CD8-positive, alpha-beta memory T cell (primary cell): Measurements from ENCODE around the gene PLA2G4D. TPM values are rescaled to one million over a fixed set of nuclear protein-coding genes. Genes with fewer than 3 reads are reported as not detected.

Experiments used
- CTCF ChIA-PET: fragments of 350-600 bp; sonication (Branson Sonifier 250); formaldehyde crosslinking; loops from one replicate; lab custom pipeline; 2021; ENCODE audit warnings: antibody characterized with exemption; lab: Charles Lee
- POLR2A ChIA-PET: fragments of 350-600 bp; sonication (Branson Sonifier 250); formaldehyde crosslinking; loops from one replicate; lab custom pipeline; 2021; ENCODE audit warnings: antibody characterized with exemption; lab: Charles Lee
- DNase-seq, 5 donors: peaks; one replicate each; pipeline versions ENCODE4 v3.0.0 to v3.0.0-alpha.2; 2020 to 2022; ENCODE audit warnings: mixed read lengths in 1 of 5
- H3K27ac ChIP-seq: one replicate; pipeline ENCODE4 v1.7.0; 2013; ENCODE audit warnings: low read depth, mild to moderate bottlenecking, low read length, moderate library complexity
- H3K27me3 ChIP-seq: 2 replicates; pipeline ENCODE4 v1.7.0; 2013; ENCODE audit warnings: low read length, mild to moderate bottlenecking; ENCODE audit not compliant: insufficient read depth, poor library complexity, severe bottlenecking
- H3K36me3 ChIP-seq: 2 replicates; pipeline ENCODE4 v1.7.0; 2013; ENCODE audit warnings: mild to moderate bottlenecking, low read length, moderate library complexity; ENCODE audit not compliant: insufficient read depth
- H3K4me1 ChIP-seq: 2 replicates; pipeline ENCODE4 v1.7.0; 2013; ENCODE audit warnings: mild to moderate bottlenecking, low read length, moderate library complexity; ENCODE audit not compliant: insufficient read depth
- H3K4me3 ChIP-seq: 2 replicates; pipeline ENCODE4 v1.7.0; 2013; ENCODE audit warnings: mild to moderate bottlenecking, low read length
- H3K9me3 ChIP-seq: 2 replicates; pipeline ENCODE4 v1.7.0; 2013; ENCODE audit warnings: mild to moderate bottlenecking, low read length
- H3K27ac Mint-ChIP-seq, 8 donors: one replicate each; pipeline ENCODE4 v1.8.0; 2020 to 2021; ENCODE audit warnings: mixed read lengths in 8 of 8, mild to moderate bottlenecking in 6 of 8, inconsistent platforms in 3 of 8, moderate library complexity in 3 of 8
- H3K27me3 Mint-ChIP-seq, 2 donors: one replicate each; pipeline ENCODE4 v1.8.0; 2020 to 2021; ENCODE audit warnings: mixed read lengths in 2 of 2, mild to moderate bottlenecking in 1 of 2, moderate library complexity in 1 of 2
- H3K36me3 Mint-ChIP-seq, 3 donors: one replicate each; pipeline ENCODE4 v1.8.0; 2020 to 2021; ENCODE audit warnings: mixed read lengths in 3 of 3, inconsistent platforms in 1 of 3, mild to moderate bottlenecking in 1 of 3
- H3K4me1 Mint-ChIP-seq, 3 donors: one replicate each; pipeline ENCODE4 v1.8.0; 2020 to 2021; ENCODE audit warnings: mixed read lengths in 3 of 3, inconsistent platforms in 1 of 3, mild to moderate bottlenecking in 1 of 3
- H3K4me3 Mint-ChIP-seq, 7 donors: one replicate each; pipeline ENCODE4 v1.8.0; 2020 to 2021; ENCODE audit warnings: mixed read lengths in 7 of 7, mild to moderate bottlenecking in 6 of 7, moderate library complexity in 4 of 7, inconsistent platforms in 2 of 7
- H3K9me3 Mint-ChIP-seq, 5 donors: one replicate each; pipeline ENCODE4 v1.8.0; 2020 to 2022; ENCODE audit warnings: mixed read lengths in 5 of 5, mild to moderate bottlenecking in 3 of 5, moderate library complexity in 2 of 5, inconsistent platforms in 1 of 5
- polyA plus RNA-seq: library from polyadenylated mRNA; unstranded; fragments of 300-500 nt; fragmentation: Illumina TruSeq; gene quantifications from one replicate; pipeline ENCODE4 v1.2.3, GENCODE V29; 2021
- total RNA-seq, 2 experiments: library from RNA; stranded (reverse); gene quantifications; one replicate each; pipeline ENCODE4 v1.2.3, GENCODE V29; 2021

Gene PLA2G4D
- total and polyA plus RNA-seq, 3 experiments from 2014 or later = not detected

DNA sequence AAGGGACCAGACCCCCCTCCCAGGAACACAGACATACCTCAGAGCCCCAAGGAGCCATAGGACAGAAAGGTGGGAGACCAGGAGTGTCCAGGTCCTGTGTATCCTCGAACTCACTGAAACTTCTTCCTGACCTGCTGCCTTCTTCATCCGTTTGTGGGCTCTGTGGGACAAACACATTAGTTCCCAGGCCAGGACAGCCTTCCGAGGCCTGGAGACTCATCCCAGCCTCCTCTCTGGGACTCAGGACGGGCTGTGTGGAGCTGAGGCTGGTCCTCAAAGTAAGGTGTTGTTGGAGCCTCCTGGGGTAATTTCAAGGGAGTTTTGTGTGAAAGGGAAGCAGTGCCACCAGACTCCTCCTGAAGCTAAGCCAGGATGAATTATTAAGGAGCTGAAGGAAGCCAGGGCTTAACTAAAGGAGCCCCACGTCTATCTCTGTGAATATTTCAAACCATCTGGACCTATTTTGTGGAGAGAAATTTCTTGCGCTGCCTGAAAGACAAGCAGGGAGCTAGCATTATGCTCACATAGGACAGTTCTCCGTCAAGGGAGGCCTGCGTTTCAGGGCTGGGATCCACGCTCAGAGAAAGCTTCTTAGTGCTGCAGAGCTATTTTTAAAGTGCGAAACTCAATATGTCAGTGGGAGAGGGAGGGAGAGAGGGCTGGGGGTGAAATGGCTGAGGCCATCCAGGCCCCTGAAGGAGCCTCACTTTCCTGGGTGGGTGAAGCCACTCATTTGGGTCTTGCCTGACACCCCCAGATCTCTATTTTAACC is 43.7 kb downstream of the PLA2G4D start:
- Mint-ChIP-seq H3K27me3 (peaks cover 8 to 46% of the 10 kb centered on the region in 2 donors), H3K4me1 (no peaks in the 10 kb centered on the region), H3K4me3 (no peak overlapping the region), H3K9me3 (no peaks in the 10 kb centered on the region), H3K27ac (no peak overlapping the region), H3K36me3 (no peaks in the 10 kb centered on the region)
- ChIA-PET POLR2A (no interaction called here), CTCF (interaction anchor here (1.4 kb wide), 1 partner anchor 10 kb away, joined by 5 read pairs; no protein-coding TSS in a partner anchor)
- H3K4me3 ChIP-seq = no peak overlapping the region
- H3K4me1 ChIP-seq = no peaks in the 10 kb centered on the region
- no peaks in the 10 kb centered on the region for H3K9me3 ChIP-seq
- H3K36me3 ChIP-seq = no peaks in the 10 kb centered on the region
- no peak for DNase-seq
- no peaks in the 10 kb centered on the region for H3K27me3 ChIP-seq
- no peak overlapping the region for H3K27ac ChIP-seq

DNA sequence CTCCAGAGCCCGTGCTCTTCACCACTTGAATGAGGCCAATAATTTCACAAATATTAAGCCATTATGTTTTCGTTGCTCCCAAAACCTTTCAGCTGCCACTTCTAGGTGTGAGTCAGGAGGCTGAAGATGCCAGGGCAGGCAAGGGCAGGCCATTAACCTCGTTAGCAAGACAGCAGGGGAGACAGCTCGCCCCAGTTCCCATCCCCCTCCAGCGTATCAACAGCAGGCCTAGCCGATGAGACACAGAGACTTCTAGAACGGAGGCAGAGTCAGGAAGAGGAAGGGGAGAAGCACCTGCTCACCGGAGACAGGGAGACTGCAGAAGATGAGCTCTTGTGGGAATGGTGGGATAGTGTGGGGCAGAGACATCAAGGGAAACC is 45.6 kb downstream of the PLA2G4D start:
- Mint-ChIP-seq H3K4me3 (no peak overlapping the region), H3K4me1 (no peaks in the 10 kb centered on the region), H3K27me3 (peaks cover 5 to 32% of the 10 kb centered on the region in 2 donors), H3K9me3 (no peaks in the 10 kb centered on the region), H3K36me3 (no peaks in the 10 kb centered on the region), H3K27ac (no peak overlapping the region)
- DNase-seq = no peak
- H3K27me3 ChIP-seq = no peaks in the 10 kb centered on the region
- H3K4me3 ChIP-seq = no peak overlapping the region
- ChIA-PET CTCF (no interaction called here), POLR2A (no interaction called here)
- H3K4me1 ChIP-seq = no peaks in the 10 kb centered on the region
- H3K36me3 ChIP-seq = no peaks in the 10 kb centered on the region
- H3K27ac ChIP-seq = no peak overlapping the region
- no peaks in the 10 kb centered on the region for H3K9me3 ChIP-seq

DNA sequence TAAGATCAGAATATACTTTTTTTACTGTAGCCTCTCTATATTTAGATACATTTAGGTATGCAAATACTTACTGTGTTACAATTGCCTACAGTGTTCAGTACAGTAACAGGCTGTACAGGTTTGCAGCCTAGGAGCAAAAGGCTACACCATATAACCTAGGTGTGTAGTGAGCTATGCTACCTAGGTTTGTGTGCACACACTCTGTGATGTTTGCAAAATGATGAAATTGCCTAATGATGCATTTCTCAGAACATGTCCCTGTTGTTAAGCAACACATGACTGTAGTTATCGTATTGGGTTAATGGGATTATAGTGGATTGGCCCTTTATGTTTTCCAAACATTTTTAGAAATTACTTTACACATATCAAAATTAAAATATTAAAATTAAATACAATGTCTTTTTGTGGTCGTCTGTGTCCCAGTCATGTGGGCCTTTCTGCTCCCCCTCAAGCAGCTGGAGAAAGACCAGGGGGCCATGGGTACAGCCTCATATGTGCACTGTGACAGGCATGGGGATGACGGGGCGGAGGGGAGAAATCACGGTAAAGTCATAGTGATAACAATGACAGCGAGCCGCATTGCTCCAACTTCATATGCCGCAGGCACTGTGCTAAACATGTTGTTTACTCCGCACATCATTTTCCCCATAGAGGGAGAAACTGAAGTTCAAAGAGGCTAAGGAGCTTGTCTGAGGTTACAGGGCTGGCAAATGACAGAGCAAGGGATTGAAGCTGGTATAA is 46.1 kb downstream of the PLA2G4D start:
- H3K27ac Mint-ChIP-seq = no peak overlapping the region
- H3K9me3 Mint-ChIP-seq = no peaks in the 10 kb centered on the region
- H3K4me1 ChIP-seq = no peaks in the 10 kb centered on the region
- H3K27me3 Mint-ChIP-seq = peaks cover 5 to 32% of the 10 kb centered on the region in 2 donors
- no peak for DNase-seq
- no peak overlapping the region for H3K27ac ChIP-seq
- H3K36me3 ChIP-seq = no peaks in the 10 kb centered on the region
- CTCF ChIA-PET = no interaction called here
- H3K4me1 Mint-ChIP-seq = no peaks in the 10 kb centered on the region
- no peaks in the 10 kb centered on the region for H3K27me3 ChIP-seq
- POLR2A ChIA-PET = no interaction called here
- H3K9me3 ChIP-seq = no peaks in the 10 kb centered on the region
- no peaks in the 10 kb centered on the region for H3K36me3 Mint-ChIP-seq
- H3K4me3 Mint-ChIP-seq = no peak overlapping the region
- no peak overlapping the region for H3K4me3 ChIP-seq

DNA sequence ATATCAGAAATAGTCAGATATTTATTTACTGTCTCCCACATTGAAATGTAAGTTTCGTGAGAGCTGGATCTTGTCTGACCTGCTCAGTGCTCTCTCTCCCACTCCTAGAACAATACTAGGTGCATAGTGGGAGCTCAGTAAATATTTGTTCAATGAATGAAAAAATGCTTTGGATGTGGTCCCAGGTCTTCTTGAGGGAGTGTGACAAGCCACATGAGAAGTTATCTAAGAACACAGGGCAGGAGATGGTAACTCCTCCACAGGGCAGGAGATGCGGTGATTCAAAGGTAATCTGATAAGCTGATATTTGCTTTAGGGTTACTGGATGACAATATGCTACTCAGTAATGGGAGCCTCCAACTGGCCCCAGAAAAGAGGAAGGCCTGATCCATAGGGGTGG is 47.8 kb downstream of the PLA2G4D start:
- ChIA-PET POLR2A (no interaction called here), CTCF (no interaction called here)
- no peak overlapping the region for H3K4me3 Mint-ChIP-seq
- Histone ChIP-seq H3K27me3 (no peaks in the 10 kb centered on the region), H3K27ac (no peak overlapping the region), H3K4me3 (no peak overlapping the region), H3K36me3 (no peaks in the 10 kb centered on the region), H3K4me1 (no peaks in the 10 kb centered on the region), H3K9me3 (no peaks in the 10 kb centered on the region)
- H3K27me3 Mint-ChIP-seq = peaks cover 5 to 32% of the 10 kb centered on the region in 2 donors
- H3K27ac Mint-ChIP-seq = no peak overlapping the region
- H3K9me3 Mint-ChIP-seq = no peaks in the 10 kb centered on the region
- H3K4me1 Mint-ChIP-seq = no peaks in the 10 kb centered on the region
- H3K36me3 Mint-ChIP-seq = no peaks in the 10 kb centered on the region
- DNase-seq = no peak

DNA sequence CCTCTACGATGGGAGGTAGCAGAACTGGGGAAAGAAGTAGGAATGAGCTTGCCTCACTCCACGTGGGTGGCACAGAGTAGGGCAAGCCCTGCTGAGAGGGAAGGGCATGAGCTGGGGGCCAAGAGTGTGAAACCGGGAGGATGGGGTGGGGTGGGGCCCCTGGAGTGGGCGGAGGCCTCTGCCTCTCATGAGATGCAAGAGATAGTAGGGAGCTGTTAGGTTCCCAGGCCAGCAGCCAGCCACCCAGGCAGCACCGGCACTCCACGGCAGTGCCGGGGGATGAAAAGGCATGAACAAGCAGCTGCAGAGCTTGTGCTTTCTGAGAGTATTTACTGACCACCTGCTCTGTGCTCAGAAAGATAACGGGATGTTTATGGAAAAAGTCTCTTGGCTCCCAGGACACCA is 49.1 kb downstream of the PLA2G4D start:
- no peaks in the 10 kb centered on the region for H3K4me1 ChIP-seq
- Mint-ChIP-seq H3K27ac (no peak overlapping the region), H3K36me3 (no peaks in the 10 kb centered on the region), H3K27me3 (peaks cover 5 to 23% of the 10 kb centered on the region in 2 donors), H3K4me1 (no peaks in the 10 kb centered on the region), H3K9me3 (no peaks in the 10 kb centered on the region), H3K4me3 (no peak overlapping the region)
- no peaks in the 10 kb centered on the region for H3K27me3 ChIP-seq
- no peak overlapping the region for H3K27ac ChIP-seq
- POLR2A ChIA-PET = no interaction called here
- no peak for DNase-seq
- H3K4me3 ChIP-seq = no peak overlapping the region
- CTCF ChIA-PET = no interaction called here
- H3K36me3 ChIP-seq = no peaks in the 10 kb centered on the region
- no peaks in the 10 kb centered on the region for H3K9me3 ChIP-seq

DNA sequence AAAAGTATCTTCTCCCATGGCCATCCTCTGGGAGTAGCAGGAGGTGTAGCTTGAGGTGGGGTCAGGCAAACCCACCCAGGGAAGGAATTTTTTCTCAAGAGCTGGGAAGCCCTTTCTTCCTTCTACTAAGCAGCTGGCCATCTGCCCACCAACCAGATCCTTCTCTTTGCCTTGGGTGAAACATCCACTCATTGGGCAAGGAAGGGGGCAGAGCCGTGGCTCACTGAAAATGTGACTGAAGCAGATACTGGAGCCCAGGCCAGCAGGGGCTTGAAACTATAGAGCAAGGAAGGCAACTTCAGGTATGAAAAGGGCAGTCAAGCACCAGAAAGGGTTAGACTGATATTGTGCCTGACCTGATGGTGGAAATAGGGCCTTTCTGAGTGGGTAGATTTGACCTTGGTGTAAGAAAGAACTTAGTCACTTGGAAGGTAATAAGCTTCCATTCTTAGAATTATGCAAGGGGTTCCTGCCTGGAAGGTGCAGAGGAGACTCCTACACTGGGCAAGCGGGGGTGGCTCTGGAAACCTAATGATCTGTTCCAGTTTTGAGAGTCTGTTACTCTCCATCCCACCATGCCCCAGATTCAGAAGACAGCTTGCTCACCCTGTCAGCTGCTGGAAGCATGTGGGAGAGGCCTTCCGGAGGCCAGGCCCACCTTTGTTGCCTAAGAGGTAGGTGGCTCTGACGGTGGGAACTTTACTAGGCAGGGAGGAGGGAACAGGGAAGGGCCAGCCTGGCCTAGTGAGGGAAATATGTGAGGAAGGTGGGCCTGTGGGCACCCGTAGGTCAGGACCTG is 51.6 kb downstream of the PLA2G4D start:
- ChIA-PET POLR2A (no interaction called here), CTCF (no interaction called here)
- no peaks in the 10 kb centered on the region for H3K4me1 ChIP-seq
- no peaks in the 10 kb centered on the region for H3K9me3 ChIP-seq
- no peak overlapping the region for H3K27ac Mint-ChIP-seq
- H3K4me1 Mint-ChIP-seq = no peaks in the 10 kb centered on the region
- no peak for DNase-seq
- H3K27ac ChIP-seq = no peak overlapping the region
- H3K27me3 ChIP-seq = peaks cover 3% of the 10 kb centered on the region
- no peaks in the 10 kb centered on the region for H3K36me3 ChIP-seq
- H3K4me3 Mint-ChIP-seq = no peak overlapping the region
- H3K36me3 Mint-ChIP-seq = no peaks in the 10 kb centered on the region
- no peaks in the 10 kb centered on the region for H3K9me3 Mint-ChIP-seq
- H3K27me3 Mint-ChIP-seq = peaks cover 5 to 22% of the 10 kb centered on the region in 2 donors
- H3K4me3 ChIP-seq = no peak overlapping the region

DNA sequence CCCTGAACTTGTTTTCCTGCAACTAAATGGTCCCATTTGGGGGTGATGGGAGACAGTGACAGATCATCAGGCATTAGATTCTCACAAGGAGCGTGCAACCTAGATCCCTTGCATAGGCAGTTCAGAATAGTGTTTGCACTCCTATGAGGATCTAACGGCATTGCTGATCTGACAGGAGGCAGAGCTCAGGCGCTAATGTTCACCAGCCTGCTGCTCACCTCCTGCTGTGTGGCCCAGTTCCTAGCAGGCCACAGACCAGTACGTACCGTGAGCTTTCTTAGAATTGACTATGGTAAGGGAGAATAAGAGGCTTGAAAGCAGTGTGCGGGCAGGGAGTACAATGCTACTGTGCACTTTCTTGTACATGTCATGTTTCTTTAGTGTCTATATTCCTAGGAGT is 56.0 kb downstream of the PLA2G4D start:
- Histone ChIP-seq H3K9me3 (no peaks in the 10 kb centered on the region), H3K27ac (no peak overlapping the region), H3K4me1 (no peaks in the 10 kb centered on the region), H3K4me3 (no peak overlapping the region), H3K36me3 (no peaks in the 10 kb centered on the region), H3K27me3 (peaks cover 3% of the 10 kb centered on the region)
- ChIA-PET POLR2A (no interaction called here), CTCF (no interaction called here)
- DNase-seq = no peak
- H3K36me3 Mint-ChIP-seq = no peaks in the 10 kb centered on the region
- H3K27me3 Mint-ChIP-seq = peaks cover 0 to 9% of the 10 kb centered on the region in 2 donors
- H3K27ac Mint-ChIP-seq = no peak overlapping the region
- H3K9me3 Mint-ChIP-seq = no peaks in the 10 kb centered on the region
- no peak overlapping the region for H3K4me3 Mint-ChIP-seq
- H3K4me1 Mint-ChIP-seq = peaks cover 5 to 8% (median 5%) of the 10 kb centered on the region in 3 donors

DNA sequence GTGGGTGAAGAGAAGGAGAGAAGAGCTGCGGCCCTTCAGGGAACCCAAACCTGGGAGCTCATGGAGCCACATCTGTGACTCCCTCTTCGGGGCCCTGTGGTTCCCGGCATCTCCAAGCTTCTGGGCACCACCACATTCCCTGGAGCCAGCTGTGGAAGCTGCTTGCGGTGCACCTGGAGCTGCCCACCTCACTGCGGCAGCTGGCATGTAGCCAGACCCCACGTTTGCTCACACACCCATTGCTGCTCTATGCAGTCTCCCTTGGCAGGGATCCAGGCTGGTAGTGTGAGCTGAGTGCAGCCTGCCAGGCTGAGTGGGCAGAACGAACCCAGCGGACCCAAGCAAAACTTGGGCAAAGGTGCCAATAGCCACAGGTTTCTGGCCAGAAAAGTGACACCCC is 56.7 kb downstream of the PLA2G4D start:
- Mint-ChIP-seq H3K4me1 (peaks cover 5 to 8% (median 5%) of the 10 kb centered on the region in 3 donors), H3K27me3 (peaks cover 0 to 9% of the 10 kb centered on the region in 2 donors), H3K4me3 (no peak overlapping the region), H3K27ac (no peak overlapping the region), H3K9me3 (no peaks in the 10 kb centered on the region), H3K36me3 (no peaks in the 10 kb centered on the region)
- H3K4me1 ChIP-seq = no peaks in the 10 kb centered on the region
- DNase-seq = no peak
- H3K27me3 ChIP-seq = peaks cover 3% of the 10 kb centered on the region
- no peak overlapping the region for H3K27ac ChIP-seq
- no peaks in the 10 kb centered on the region for H3K9me3 ChIP-seq
- H3K4me3 ChIP-seq = no peak overlapping the region
- H3K36me3 ChIP-seq = no peaks in the 10 kb centered on the region
- CTCF ChIA-PET = no interaction called here
- POLR2A ChIA-PET = no interaction called here
